Measurements from ENCODE around the gene RPL27.

RPL27 gene

GRCh38 chr17:43011728-43012472 is 13.7 kb downstream of the RPL27 start:
- Mint-ChIP-seq H3K27ac (peak overlapping the region; percentile 18), H3K4me3 (no peak overlapping the region), H3K9me3 (no peaks in the 10 kb centered on the region), H3K36me3 (peaks cover 49% of the 10 kb centered on the region), H3K4me1 (peaks cover 24% of the 10 kb centered on the region)
- ATAC-seq (no peak), DNase-seq (ENCODE audit: low spot score in 2 of 2) (no peak)

GRCh38 chr17:43013296-43013695 is 15.1 kb downstream of the RPL27 start:
- H3K9me3 Mint-ChIP-seq = no peaks in the 10 kb centered on the region
- peak overlapping the region; percentile 76 for H3K27ac Mint-ChIP-seq
- H3K36me3 Mint-ChIP-seq = peaks cover 49% of the 10 kb centered on the region
- ATAC-seq = no peak
- no peak overlapping the region for H3K4me3 Mint-ChIP-seq
- DNase-seq (ENCODE audit: low spot score in 2 of 2) = no peak
- peaks cover 29% of the 10 kb centered on the region for H3K4me1 Mint-ChIP-seq

GRCh38 chr17:43014020-43014648 is 15.9 kb downstream of the RPL27 start:
- DNase-seq (ENCODE audit: low spot score in 2 of 2) (no peak), ATAC-seq (no peak)
- no peaks in the 10 kb centered on the region for H3K9me3 Mint-ChIP-seq
- H3K36me3 Mint-ChIP-seq = peaks cover 49% of the 10 kb centered on the region
- H3K4me3 Mint-ChIP-seq = no peak overlapping the region
- H3K4me1 Mint-ChIP-seq = peaks cover 36% of the 10 kb centered on the region
- peak overlapping the region; percentile 76 for H3K27ac Mint-ChIP-seq

- peak overlapping the region; percentile 66 for H3K27ac Mint-ChIP-seq
- DNase-seq (ENCODE audit: low spot score in 2 of 2) (no peak), ATAC-seq (no peak)
- peaks cover 47% of the 10 kb centered on the region for H3K36me3 Mint-ChIP-seq
- peaks cover 43% of the 10 kb centered on the region for H3K4me1 Mint-ChIP-seq
- no peak overlapping the region for H3K4me3 Mint-ChIP-seq
- H3K9me3 Mint-ChIP-seq = no peaks in the 10 kb centered on the region
Measured at GRCh38 chr17:43014649-43015542, 16.7 kb downstream of the RPL27 start.

- no peak for DNase-seq (ENCODE audit: low spot score in 2 of 2)
- no peak for ATAC-seq
- H3K27ac Mint-ChIP-seq = peak overlapping the region; percentile 66
- no peaks in the 10 kb centered on the region for H3K9me3 Mint-ChIP-seq
- peaks cover 42% of the 10 kb centered on the region for H3K36me3 Mint-ChIP-seq
- peaks cover 40% of the 10 kb centered on the region for H3K4me1 Mint-ChIP-seq
- H3K4me3 Mint-ChIP-seq = no peak overlapping the region
Measured at GRCh38 chr17:43015579-43015978, 17.4 kb downstream of the RPL27 start.

GRCh38 chr17:43016216-43016615 is 18.0 kb downstream of the RPL27 start:
- Mint-ChIP-seq H3K36me3 (peaks cover 39% of the 10 kb centered on the region), H3K9me3 (no peaks in the 10 kb centered on the region), H3K4me1 (peaks cover 41% of the 10 kb centered on the region), H3K27ac (peak overlapping the region; percentile 66), H3K4me3 (no peak overlapping the region)
- ATAC-seq = no peak
- DNase-seq (ENCODE audit: low spot score in 2 of 2) = no peak

GRCh38 chr17:43018008-43018853 is 20.0 kb downstream of the RPL27 start:
- peak; percentile 22 for ATAC-seq
- H3K4me3 Mint-ChIP-seq = no peak overlapping the region
- H3K36me3 Mint-ChIP-seq = peaks cover 27% of the 10 kb centered on the region
- H3K4me1 Mint-ChIP-seq = peaks cover 37% of the 10 kb centered on the region
- DNase-seq (ENCODE audit: low spot score in 2 of 2) = no peak
- peak overlapping the region; percentile 43 for H3K27ac Mint-ChIP-seq
- H3K9me3 Mint-ChIP-seq = no peaks in the 10 kb centered on the region

GRCh38 chr17:43018932-43019331 is 20.7 kb downstream of the RPL27 start:
- peaks cover 20% of the 10 kb centered on the region for H3K36me3 Mint-ChIP-seq
- peaks cover 37% of the 10 kb centered on the region for H3K4me1 Mint-ChIP-seq
- no peak overlapping the region for H3K4me3 Mint-ChIP-seq
- no peaks in the 10 kb centered on the region for H3K9me3 Mint-ChIP-seq
- no peak overlapping the region for H3K27ac Mint-ChIP-seq
- ATAC-seq = no peak
- DNase-seq (ENCODE audit: low spot score in 2 of 2) = no peak

GRCh38 chr17:43019418-43019817 is 21.2 kb downstream of the RPL27 start:
- Mint-ChIP-seq H3K4me1 (peaks cover 40% of the 10 kb centered on the region), H3K36me3 (peaks cover 19% of the 10 kb centered on the region), H3K4me3 (peak overlapping the region; percentile 81), H3K9me3 (no peaks in the 10 kb centered on the region), H3K27ac (no peak overlapping the region)
- ATAC-seq = no peak
- DNase-seq (ENCODE audit: low spot score in 2 of 2) = no peak

- Mint-ChIP-seq H3K4me3 (peak overlapping the region; percentile 81), H3K36me3 (peaks cover 18% of the 10 kb centered on the region), H3K27ac (no peak overlapping the region), H3K4me1 (peaks cover 45% of the 10 kb centered on the region), H3K9me3 (no peaks in the 10 kb centered on the region)
- DNase-seq (ENCODE audit: low spot score in 2 of 2) (no peak), ATAC-seq (no peak)
Measured at GRCh38 chr17:43020030-43020621, 21.9 kb downstream of the RPL27 start.

- DNase-seq (ENCODE audit: low spot score in 2 of 2) (no peak), ATAC-seq (no peak)
- peaks cover 40% of the 10 kb centered on the region for H3K4me1 Mint-ChIP-seq
- peak overlapping the region; percentile 76 for H3K27ac Mint-ChIP-seq
- H3K4me3 Mint-ChIP-seq = peak overlapping the region; percentile 81
- peaks cover 21% of the 10 kb centered on the region for H3K36me3 Mint-ChIP-seq
- H3K9me3 Mint-ChIP-seq = no peaks in the 10 kb centered on the region
Measured at GRCh38 chr17:43020789-43021740, 22.8 kb downstream of the RPL27 start.

GRCh38 chr17:43021741-43022512 is 23.7 kb downstream of the RPL27 start, which contains the start of gene VAT1:
VAT1 (minus strand) TSS chr17:43022385; CDS start chr17:43022322, 63 bp downstream.
- Mint-ChIP-seq H3K36me3 (peaks cover 23% of the 10 kb centered on the region), H3K4me1 (peaks cover 40% of the 10 kb centered on the region), H3K4me3 (peak within 1 kb of the TSS; percentile 81), H3K9me3 (no peaks in the 10 kb centered on the region), H3K27ac (peak within 1 kb of the TSS; percentile 76)
- DNase-seq (ENCODE audit: low spot score in 2 of 2) = peak; percentile 34 to 78
- peak; percentile 71 for ATAC-seq

Measured in stimulated activated effector memory CD8-positive, alpha-beta T cell treated with anti-CD3 and anti-CD28 coated beads, Interleukin-12 subunit alpha, Interleukin-12 subunit beta, amount 100 ng/mL, for 72 hours (primary cell).